OCI-LY7 (cell line): ENCODE measurements around the gene FABP1. TPM values are rescaled to one million over a fixed set of nuclear protein-coding genes. Genes with fewer than 3 reads are reported as not detected.

Experiments used
- Bru-seq: library from RNA; stranded (reverse); fragments of 400-500 nt; gene quantifications from one replicate; lab custom pipeline; 2021; lab: Mats Ljungman, UMichigan
- BruChase-seq, 2 experiments: library from RNA; stranded (reverse); fragments of 400-500 nt; gene quantifications; one replicate each; lab custom pipeline; 2021; lab: Mats Ljungman, UMichigan
- BruUV-seq: library from RNA; stranded (reverse); fragments of 400-500 nt; replicated peaks from 2 replicates; lab custom pipeline; 2021; lab: Mats Ljungman, UMichigan
- CTCF ChIA-PET: fragments of 300-600 bp; sonication (Branson Sonifier 250); formaldehyde crosslinking; loops from one replicate; lab custom pipeline; 2022; ENCODE audit warnings: antibody characterized with exemption; ENCODE audit not compliant: unreplicated experiment; lab: Charles Lee
- POLR2A ChIA-PET: fragments of 300-600 bp; sonication (Branson Sonifier 250); formaldehyde crosslinking; loops from one replicate; lab custom pipeline; 2022; ENCODE audit warnings: antibody characterized with exemption; lab: Charles Lee
- DNase-seq: peaks from one replicate; pipeline ENCODE4 v3.0.0-alpha.2; 2015; ENCODE audit warnings: low spot score
- H2AFZ ChIP-seq: fragments of 200-600 bp; sonication (generic), shearing (Covaris generic); 2 replicates; pipeline ENCODE4 v1.6.1; 2014; ENCODE audit warnings: mild to moderate bottlenecking, antibody characterized with exemption, low read length, moderate library complexity
- H3K27ac ChIP-seq: fragments of 200-600 bp; sonication (generic); 2 replicates; pipeline ENCODE4 v1.5.1; 2014; ENCODE audit warnings: mixed run types, low read depth, mild to moderate bottlenecking, moderate library complexity, low read length, inconsistent platforms; ENCODE audit not compliant: poor library complexity, severe bottlenecking
- H3K36me3 ChIP-seq: fragments of 200-600 bp; sonication (generic); 2 replicates; pipeline ENCODE4 v1.6.1; 2014; ENCODE audit warnings: mild to moderate bottlenecking, antibody characterized with exemption, low read length, moderate library complexity, mixed read lengths; ENCODE audit not compliant: insufficient read depth
- H3K4me1 ChIP-seq: fragments of 200-600 bp; sonication (generic); 2 replicates; pipeline ENCODE4 v1.5.1; 2014; ENCODE audit warnings: mild to moderate bottlenecking, low read length; ENCODE audit not compliant: insufficient read depth, poor library complexity, severe bottlenecking
- H3K4me2 ChIP-seq: fragments of 200-600 bp; sonication (generic); 2 replicates; pipeline ENCODE4 v1.6.1; 2014; ENCODE audit warnings: mild to moderate bottlenecking, low read length
- H3K4me3 ChIP-seq: fragments of 200-600 bp; sonication (generic); 2 replicates; pipeline ENCODE4 v1.5.1; 2014; ENCODE audit warnings: mild to moderate bottlenecking, low read depth, low read length; ENCODE audit not compliant: poor library complexity, severe bottlenecking
- H3K79me2 ChIP-seq: fragments of 200-600 bp; sonication (generic); 2 replicates; pipeline ENCODE4 v1.6.1; 2016; ENCODE audit warnings: low read depth, mild to moderate bottlenecking, low read length, moderate library complexity, mixed read lengths; ENCODE audit not compliant: insufficient read depth
- H3K9me2 ChIP-seq: fragments of 200-600 bp; sonication (generic); 2 replicates; pipeline ENCODE4 v1.6.1; 2016; ENCODE audit warnings: mild to moderate bottlenecking, low read length, mixed read lengths; ENCODE audit not compliant: insufficient read depth
- H3K9me3 ChIP-seq: fragments of 200-600 bp; sonication (generic); 2 replicates; pipeline ENCODE4 v1.6.1; 2014; ENCODE audit warnings: mild to moderate bottlenecking, mixed run types, low read length, mixed read lengths
- H4K20me1 ChIP-seq: fragments of 200-600 bp; sonication (generic); 2 replicates; pipeline ENCODE4 v1.6.1; 2014; ENCODE audit warnings: mild to moderate bottlenecking, antibody characterized with exemption, low read length, moderate library complexity, mixed read lengths; ENCODE audit not compliant: insufficient read depth
- CTCF ChIP-seq: fragments of 200-600 bp; sonication (generic); conservative IDR thresholded peaks from 2 replicates; pipeline ENCODE4 v1.5.1; 2014; ENCODE audit warnings: mild to moderate bottlenecking, antibody characterized with exemption, low read length, moderate library complexity, mixed read lengths
- EZH2phosphoT487 ChIP-seq: fragments of 200-600 bp; sonication (generic); IDR thresholded peaks from 2 replicates; pipeline ENCODE4 v1.6.1; 2018; ENCODE audit warnings: low read depth, borderline replicate concordance, mild to moderate bottlenecking, mixed run types, antibody characterized with exemption, low read length, moderate library complexity, mixed read lengths
- intact Hi-C: fragments of 100-400 bp; cut with micrococcal nuclease; formaldehyde crosslinking; loops from one replicate; pipeline ENCODE4 v1.10.0; 2022; ENCODE audit not compliant: unreplicated experiment
- long read RNA-seq: library from polyadenylated mRNA; stranded (forward); transcript quantifications from one replicate; pipeline ENCODE4 v2.0.0, GENCODE V29; 2022
- total RNA-seq, 2 experiments: library from RNA; depleted of rRNA in 1 of 2; stranded (reverse); fragments of >200 nt in 1 of 2; shearing (Covaris generic) in 1 of 2; gene quantifications; 2 replicates each; pipeline ENCODE4 v1.2.3, GENCODE V29; 2014 to 2022

FABP1 gene
- total RNA-seq (2014; rRNA removed; shearing (Covaris generic)) (not detected in 2 replicates), total RNA-seq (2022) (not detected in 2 replicates), Bru-seq, nascent RNA (not detected), BruChase-seq, experiment 1, labeled RNA remaining after a 6-hour chase (not detected), BruChase-seq, experiment 2, labeled RNA remaining after a 2-hour chase (not detected)
- long read RNA-seq, result 0 reads

- Histone ChIP-seq H3K27ac (no peak within 1 kb of the TSS), H3K9me2 (no peaks in the 10 kb centered on the region), H3K4me1 (no peaks in the 10 kb centered on the region), H3K79me2 (no peaks in the 10 kb centered on the region), H3K4me2 (no peak within 1 kb of the TSS), H2AFZ (no peak within 1 kb of the TSS), H3K9me3 (no peaks in the 10 kb centered on the region), H3K4me3 (no peak within 1 kb of the TSS), H3K36me3 (no peaks in the 10 kb centered on the region), H4K20me1 (no peaks in the 10 kb centered on the region)
- ChIA-PET CTCF (no interaction called here), POLR2A (no interaction called here)
- no peak for DNase-seq
- intact Hi-C loops, result no loop called here
- no TSS peak for BruUV-seq
- TF ChIP-seq CTCF (no peak), EZH2phosphoT487 (no peak)
Measured at GRCh38 chr2:88127888-88128653, at the start of gene FABP1. TSS of gene FABP1 (minus strand) at chr2:88128062. CDS start at chr2:88128017, 45 bp downstream.

GRCh38 chr2:88177556-88177955, 49.7 kb upstream of the FABP1 start:
- H4K20me1 ChIP-seq, result no peaks in the 10 kb centered on the region
- TF ChIP-seq EZH2phosphoT487 (no peak), CTCF (no peak)
- no peak overlapping the region for H2AFZ ChIP-seq
- H3K9me2 ChIP-seq, result no peaks in the 10 kb centered on the region
- CTCF ChIA-PET, result no interaction called here
- BruUV-seq, result no TSS peak
- H3K36me3 ChIP-seq, result no peaks in the 10 kb centered on the region
- DNase-seq, result no peak
- POLR2A ChIA-PET, result no interaction called here
- H3K4me3 ChIP-seq, result no peak overlapping the region
- no peaks in the 10 kb centered on the region for H3K9me3 ChIP-seq
- H3K4me1 ChIP-seq, result no peaks in the 10 kb centered on the region
- H3K4me2 ChIP-seq, result no peak overlapping the region
- H3K27ac ChIP-seq, result no peak overlapping the region
- H3K79me2 ChIP-seq, result no peaks in the 10 kb centered on the region
- intact Hi-C loops, result no loop called here
